Right atrium auricular region (tissue), 2 donors: ENCODE results near the gene VWCE. TPM values are rescaled to one million over a fixed set of nuclear protein-coding genes. Genes with fewer than 3 reads are reported as not detected.
"Not testable (repeated sequence)": the region's sequence is repeated elsewhere in the genome, so short reads cannot be mapped to it uniquely, and the experiment has no call there.

Source experiments
- DNase-seq: peaks from one replicate; pipeline ENCODE4 v3.0.0-alpha.2; 2019; ENCODE audit warnings: low spot score
- H3K27ac ChIP-seq, 2 donors: fragments of 200-600 bp; sonication (generic); 1 replicate in 1 of 2; 2 replicates in 1 of 2; pipeline ENCODE4 v1.5.1; 2016 to 2019
- H3K27me3 ChIP-seq, 2 donors: fragments of 200-600 bp; sonication (generic); one replicate each; pipeline versions ENCODE4 v1.5.1 to v1.6.0; 2017 to 2019
- H3K36me3 ChIP-seq: fragments of 200-600 bp; sonication (generic); one replicate; pipeline ENCODE4 v1.5.1; 2016
- H3K4me1 ChIP-seq, 2 donors: fragments of 200-600 bp; sonication (generic); one replicate each; pipeline versions ENCODE4 v1.5.1 to v1.6.0; 2017 to 2019
- H3K4me3 ChIP-seq, 2 donors: fragments of 200-600 bp; sonication (generic); 1 replicate in 1 of 2; 2 replicates in 1 of 2; pipeline ENCODE4 v1.5.1; 2017 to 2019; ENCODE audit warnings: mild to moderate bottlenecking in 1 of 2, moderate library complexity in 1 of 2
- H3K9me3 ChIP-seq, 2 donors: fragments of 200-600 bp; sonication (generic); one replicate each; pipeline ENCODE4 v1.5.1; 2019
- total RNA-seq, 2 donors: library from RNA; depleted of rRNA; stranded (reverse); fragments of >200 nt; gene quantifications; one replicate each; pipeline ENCODE4 v1.1.0, GENCODE V29; 2016

The VWCE gene
- total RNA-seq, 2 donors from 2014 or later, result 0.48 to 0.94 TPM

DNA sequence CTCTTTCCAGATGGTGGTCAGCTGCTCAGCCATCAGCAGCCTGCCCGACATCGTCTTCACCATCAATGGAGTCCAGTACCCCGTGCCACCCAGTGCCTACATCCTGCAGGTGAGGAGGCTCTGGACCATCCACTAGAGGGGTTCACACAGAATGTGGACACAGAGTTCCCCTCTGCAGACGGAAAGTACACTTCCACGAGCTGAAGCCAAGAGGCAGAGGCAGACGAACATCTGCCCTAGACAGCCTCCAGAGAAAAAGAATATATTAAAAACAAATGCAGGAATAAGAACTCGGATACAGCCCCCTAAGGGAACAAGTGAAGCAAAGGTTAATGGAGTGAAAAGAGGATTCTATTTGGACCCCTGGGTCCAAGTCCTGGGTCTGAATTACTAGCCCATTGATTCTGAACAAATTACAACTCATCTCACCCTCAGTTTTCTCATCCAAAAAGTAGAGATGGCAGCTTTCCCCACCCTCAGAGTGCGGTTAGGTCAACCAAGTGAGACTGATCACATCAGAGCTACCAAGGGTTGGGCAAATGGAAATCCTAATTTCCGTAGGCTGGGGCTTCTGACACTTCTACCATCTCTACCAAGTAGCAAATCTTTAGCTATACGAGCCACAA lies 83.7 kb downstream of the VWCE start:
- not testable (repeated sequence) for DNase-seq

DNA sequence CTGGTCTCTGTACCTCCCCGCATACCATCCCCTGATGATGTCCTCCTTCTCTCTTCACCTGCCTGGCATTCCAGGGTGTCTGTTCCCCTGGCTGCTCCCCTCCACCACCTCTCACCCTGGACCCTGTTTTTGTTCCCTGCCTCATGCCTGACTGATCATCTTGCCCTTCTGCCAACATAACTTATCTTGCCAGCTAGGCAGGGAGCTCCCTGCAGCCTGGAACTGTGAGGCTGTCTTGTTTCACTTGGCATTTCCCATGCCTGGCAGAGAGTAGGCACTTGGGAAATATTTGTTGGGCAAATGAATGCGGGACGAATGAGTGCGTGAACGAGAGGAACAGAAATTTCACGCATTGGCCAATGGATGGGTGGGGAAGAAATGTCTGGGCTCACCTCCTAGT lies 84.5 kb downstream of the VWCE start:
- H3K27me3 ChIP-seq, H3K9me3 ChIP-seq, H3K27ac ChIP-seq, H3K36me3 ChIP-seq, DNase-seq, H3K4me1 ChIP-seq, H3K4me3 ChIP-seq: not testable (repeated sequence)

More for the DNA sequence above, 83.7 kb downstream of the VWCE start:
- not testable (repeated sequence) for H3K4me3 ChIP-seq, H3K9me3 ChIP-seq, H3K36me3 ChIP-seq, H3K27ac ChIP-seq, H3K4me1 ChIP-seq, H3K27me3 ChIP-seq

Other genes with a start within 250 kb of the VWCE start
- 1 to 10 TPM in 1 of 2 donors, under 1 TPM in 1; 0.75 to 1.6 TPM for gene CD5, start 192.8 kb downstream of the VWCE start, total RNA-seq
- gene VPS37C, start 133.9 kb downstream of the VWCE start, total RNA-seq, result 10 to 100 TPM; 12.9 to 28.8 TPM
- under 1 TPM; 0.33 to 0.55 TPM for gene PGA3, start 91.8 kb downstream of the VWCE start, total RNA-seq
- gene PGA4, start 73.0 kb downstream of the VWCE start, total RNA-seq, result under 1 TPM in 1 of 2 donors, not detected in 1; 0.56 TPM
- gene PGA5, start 54.1 kb downstream of the VWCE start, total RNA-seq, result under 1 TPM in 1 of 2 donors, not detected in 1; 0.48 TPM
- 100 to 1,000 TPM; 118 to 133 TPM for gene DDB1, start 37.8 kb upstream of the VWCE start, total RNA-seq
- 10 to 100 TPM in 1 of 2 donors, 1 to 10 TPM in 1; 9.7 to 11.3 TPM for gene TKFC, start 37.9 kb upstream of the VWCE start, total RNA-seq
- gene CYB561A3, start 66.6 kb upstream of the VWCE start, total RNA-seq, result 10 to 100 TPM; 15.0 to 27.3 TPM
- gene TMEM138, start 67.1 kb upstream of the VWCE start, total RNA-seq, result 10 to 100 TPM; 12.6 to 18.2 TPM
- 10 to 100 TPM in 1 of 2 donors, 1 to 10 TPM in 1; 9.5 to 11.7 TPM for gene TMEM216, start 97.3 kb upstream of the VWCE start, total RNA-seq
- 10 to 100 TPM; 24.6 to 31.4 TPM for gene CPSF7, start 134.7 kb upstream of the VWCE start, total RNA-seq
- gene SDHAF2, start 134.8 kb upstream of the VWCE start, total RNA-seq, result 10 to 100 TPM; 44.1 to 50.7 TPM
- 1 to 10 TPM in 1 of 2 donors, under 1 TPM in 1; 0.37 to 1.1 TPM for gene LRRC10B, start 213.4 kb upstream of the VWCE start, total RNA-seq